ENCODE measurements around the gene SEMA4G.

SEMA4G gene

GRCh38 chr10:100939763-100940344 lies 29.4 kb upstream of the SEMA4G start:
- H3K27ac ChIP-seq = 0 out of 2 replicates have a peak overlapping the region, but pooled peaks have one; percentile 7
- TF ChIP-seq ZFX (IDR thresholded peaks at IDR 0.05; ENCODE audit: borderline replicate concordance) = no peak
- no peak for TF ChIP-seq CTCF (IDR thresholded peaks at IDR 0.05)

DNA sequence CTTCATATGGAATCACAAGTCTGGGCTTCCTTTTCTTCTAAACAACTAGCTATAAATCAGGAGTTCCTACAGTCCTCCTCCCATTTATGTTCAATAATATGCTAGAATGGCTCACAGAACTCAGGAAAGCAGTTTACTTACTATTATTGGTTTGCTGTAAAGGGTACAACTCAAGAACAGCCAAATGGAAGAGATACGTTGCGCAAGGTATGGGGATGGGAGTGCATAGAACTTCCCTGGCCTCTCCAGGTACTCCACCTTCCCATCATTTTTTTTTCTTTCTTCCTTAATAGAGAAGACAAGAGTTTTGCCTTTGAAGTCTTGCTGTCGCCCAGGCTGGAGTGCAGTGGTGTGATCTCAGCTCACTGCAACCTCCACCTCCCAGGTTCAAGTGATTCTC lies 27.1 kb upstream of the SEMA4G start:
- TF ChIP-seq CTCF (IDR thresholded peaks at IDR 0.05) = no peak
- no peak for TF ChIP-seq ZFX (IDR thresholded peaks at IDR 0.05; ENCODE audit: borderline replicate concordance)
- H3K27ac ChIP-seq = no peak overlapping the region

GRCh38 chr10:100943508-100943907 lies 25.8 kb upstream of the SEMA4G start:
- no peak for TF ChIP-seq ZFX (IDR thresholded peaks at IDR 0.05; ENCODE audit: borderline replicate concordance)
- TF ChIP-seq CTCF (IDR thresholded peaks at IDR 0.05) = no peak

GRCh38 chr10:100945754-100946153 lies 23.6 kb upstream of the SEMA4G start:
- no peak for TF ChIP-seq ZFX (IDR thresholded peaks at IDR 0.05; ENCODE audit: borderline replicate concordance)
- TF ChIP-seq CTCF (IDR thresholded peaks at IDR 0.05) = no peak
- H3K27ac ChIP-seq = no peak overlapping the region

More at GRCh38 chr10:100943508-100943907, 25.8 kb upstream of the SEMA4G start:
- no peak overlapping the region for H3K27ac ChIP-seq

GRCh38 chr10:100948916-100949315 lies 20.4 kb upstream of the SEMA4G start:
- no peak for TF ChIP-seq CTCF (IDR thresholded peaks at IDR 0.05)
- no peak for TF ChIP-seq ZFX (IDR thresholded peaks at IDR 0.05; ENCODE audit: borderline replicate concordance)
- H3K27ac ChIP-seq = no peak overlapping the region

DNA sequence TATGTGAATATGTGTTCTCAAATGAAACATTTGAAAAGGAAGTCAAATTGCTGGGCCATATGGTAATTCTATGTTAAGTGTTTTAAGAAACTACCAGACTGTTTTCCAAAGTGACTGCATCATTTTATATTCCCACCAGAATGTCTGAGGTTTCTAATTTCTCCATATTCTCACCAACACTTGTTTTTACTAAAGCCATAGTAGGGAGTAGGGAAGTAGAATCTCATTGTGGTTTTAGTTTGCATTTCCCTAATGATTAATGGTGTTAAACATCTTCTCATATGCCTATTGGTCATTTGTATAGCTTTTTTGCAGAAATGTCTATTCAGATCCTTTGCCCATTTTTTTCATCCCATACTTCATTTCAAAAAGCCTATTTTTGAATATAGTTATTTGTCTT lies 9.1 kb upstream of the SEMA4G start:
- TF ChIP-seq CTCF (IDR thresholded peaks at IDR 0.05) (no peak), ZFX (IDR thresholded peaks at IDR 0.05; ENCODE audit: borderline replicate concordance) (no peak)
- no peak overlapping the region for H3K27ac ChIP-seq

GRCh38 chr10:100962351-100963080 lies 6.8 kb upstream of the SEMA4G start:
- H3K27ac ChIP-seq = no peak overlapping the region
- TF ChIP-seq ZFX (IDR thresholded peaks at IDR 0.05; ENCODE audit: borderline replicate concordance) (no peak), CTCF (IDR thresholded peaks at IDR 0.05) (no peak)

Data from 22Rv1 (cell line).